WI38 (cell line): ENCODE measurements around the gene SEMA3E.

Source experiments
- H3K4me3 ChIP-seq: 2 replicates; pipeline ENCODE4 v1.5.1; 2011; ENCODE audit warnings: low read depth, mild to moderate bottlenecking, control low read depth, low read length
- TF ChIP-seq, protein P1 (sequence below): IDR thresholded peaks from 2 replicates; pipeline ENCODE4 v1.5.1; 2012; ENCODE audit warnings: low read depth, mild to moderate bottlenecking, control low read depth, low read length

The SEMA3E gene

DNA sequence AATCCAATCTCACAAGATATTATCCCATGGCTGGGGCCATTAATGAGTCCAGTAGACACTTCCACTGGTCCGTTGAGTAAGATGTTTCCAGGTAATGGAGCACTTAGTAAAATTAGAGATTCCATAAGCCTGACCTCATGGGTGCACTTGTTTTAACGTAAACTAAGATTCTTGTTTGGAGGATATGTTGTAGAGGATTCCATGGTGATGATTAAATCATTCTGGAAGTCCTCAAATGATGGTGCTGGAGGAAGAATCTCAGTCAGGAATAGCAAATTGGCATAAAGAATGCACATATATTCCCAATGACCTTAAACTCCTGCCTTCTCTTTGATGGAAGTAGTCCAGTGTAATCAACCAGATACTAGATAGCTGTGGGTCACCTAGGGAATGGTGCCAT lies 324.3 kb downstream of the SEMA3E start:
- no peak overlapping the region for H3K4me3 ChIP-seq
- TF ChIP-seq, protein P1, sequence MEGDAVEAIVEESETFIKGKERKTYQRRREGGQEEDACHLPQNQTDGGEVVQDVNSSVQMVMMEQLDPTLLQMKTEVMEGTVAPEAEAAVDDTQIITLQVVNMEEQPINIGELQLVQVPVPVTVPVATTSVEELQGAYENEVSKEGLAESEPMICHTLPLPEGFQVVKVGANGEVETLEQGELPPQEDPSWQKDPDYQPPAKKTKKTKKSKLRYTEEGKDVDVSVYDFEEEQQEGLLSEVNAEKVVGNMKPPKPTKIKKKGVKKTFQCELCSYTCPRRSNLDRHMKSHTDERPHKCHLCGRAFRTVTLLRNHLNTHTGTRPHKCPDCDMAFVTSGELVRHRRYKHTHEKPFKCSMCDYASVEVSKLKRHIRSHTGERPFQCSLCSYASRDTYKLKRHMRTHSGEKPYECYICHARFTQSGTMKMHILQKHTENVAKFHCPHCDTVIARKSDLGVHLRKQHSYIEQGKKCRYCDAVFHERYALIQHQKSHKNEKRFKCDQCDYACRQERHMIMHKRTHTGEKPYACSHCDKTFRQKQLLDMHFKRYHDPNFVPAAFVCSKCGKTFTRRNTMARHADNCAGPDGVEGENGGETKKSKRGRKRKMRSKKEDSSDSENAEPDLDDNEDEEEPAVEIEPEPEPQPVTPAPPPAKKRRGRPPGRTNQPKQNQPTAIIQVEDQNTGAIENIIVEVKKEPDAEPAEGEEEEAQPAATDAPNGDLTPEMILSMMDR: no peak

DNA sequence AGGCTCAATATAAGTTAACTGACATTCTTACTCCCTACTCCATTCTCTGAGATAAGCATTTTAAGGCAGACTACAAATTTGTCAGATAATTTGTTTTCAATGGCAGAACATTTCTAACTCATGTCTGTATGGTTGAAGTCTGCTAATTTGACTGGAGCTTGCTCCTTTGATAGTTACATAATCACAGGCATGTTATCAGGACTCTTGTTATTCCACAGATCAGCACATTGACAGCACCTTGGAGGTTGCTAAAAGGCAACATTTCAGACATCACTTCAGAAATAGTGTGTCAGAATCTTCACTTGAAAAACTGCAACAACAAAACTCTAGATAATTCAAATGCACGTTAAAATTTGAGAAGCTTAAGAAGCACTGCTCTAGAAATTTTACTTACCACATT lies 327.9 kb downstream of the SEMA3E start:
- TF ChIP-seq, protein P1: no peak
- H3K4me3 ChIP-seq: no peak overlapping the region

- TF ChIP-seq, protein P1: no peak
- H3K4me3 ChIP-seq: no peak overlapping the region
Measured at GRCh38 chr7:83313931-83314330, 335.0 kb downstream of the SEMA3E start.
